ENCODE measurements around the gene MED17. TPM values are rescaled to one million over a fixed set of nuclear protein-coding genes. Genes with fewer than 3 reads are reported as not detected.

MED17 gene
- total and polyA plus RNA-seq, 2 of the 13 experiments (the other 11 are each of a cell fraction or from before 2014, with no cell fraction given), result 23.1 to 37.0 TPM

DNA sequence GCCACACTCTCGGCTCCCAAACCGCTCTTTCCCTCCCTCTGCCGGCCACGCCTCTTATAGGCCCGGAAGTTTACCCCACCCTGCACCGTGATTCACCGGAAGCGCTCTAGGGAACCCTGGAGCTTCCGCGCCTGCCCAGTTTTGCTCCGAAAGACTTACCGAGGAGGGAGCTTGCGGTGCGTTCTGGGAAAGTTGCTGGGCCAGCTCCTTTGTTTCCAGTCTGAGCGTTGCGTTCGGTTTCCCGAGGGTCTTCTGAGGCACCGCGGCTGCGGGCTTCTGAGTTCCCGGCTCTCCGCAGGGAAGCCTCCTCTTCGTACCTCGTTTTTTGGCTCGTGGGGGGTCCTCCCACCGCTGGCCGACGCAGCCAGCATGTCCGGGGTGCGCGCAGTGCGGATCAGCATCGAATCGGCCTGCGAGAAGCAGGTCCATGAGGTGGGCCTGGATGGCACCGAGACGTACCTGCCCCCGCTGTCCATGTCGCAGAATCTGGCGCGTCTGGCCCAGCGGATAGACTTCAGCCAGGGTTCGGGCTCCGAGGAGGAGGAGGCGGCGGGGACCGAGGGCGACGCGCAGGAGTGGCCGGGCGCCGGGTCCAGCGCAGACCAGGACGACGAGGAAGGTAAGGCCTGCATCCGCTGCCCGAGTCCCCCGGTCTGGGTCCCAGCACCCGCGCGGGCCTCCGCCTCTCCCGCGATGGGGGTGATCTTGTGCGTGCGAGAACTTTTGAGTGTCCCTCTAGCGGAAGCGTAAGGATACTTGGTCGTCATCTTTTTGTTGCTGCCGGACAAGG lies at the start of gene MED17 (continued):
- TF ChIP-seq, protein P1, sequence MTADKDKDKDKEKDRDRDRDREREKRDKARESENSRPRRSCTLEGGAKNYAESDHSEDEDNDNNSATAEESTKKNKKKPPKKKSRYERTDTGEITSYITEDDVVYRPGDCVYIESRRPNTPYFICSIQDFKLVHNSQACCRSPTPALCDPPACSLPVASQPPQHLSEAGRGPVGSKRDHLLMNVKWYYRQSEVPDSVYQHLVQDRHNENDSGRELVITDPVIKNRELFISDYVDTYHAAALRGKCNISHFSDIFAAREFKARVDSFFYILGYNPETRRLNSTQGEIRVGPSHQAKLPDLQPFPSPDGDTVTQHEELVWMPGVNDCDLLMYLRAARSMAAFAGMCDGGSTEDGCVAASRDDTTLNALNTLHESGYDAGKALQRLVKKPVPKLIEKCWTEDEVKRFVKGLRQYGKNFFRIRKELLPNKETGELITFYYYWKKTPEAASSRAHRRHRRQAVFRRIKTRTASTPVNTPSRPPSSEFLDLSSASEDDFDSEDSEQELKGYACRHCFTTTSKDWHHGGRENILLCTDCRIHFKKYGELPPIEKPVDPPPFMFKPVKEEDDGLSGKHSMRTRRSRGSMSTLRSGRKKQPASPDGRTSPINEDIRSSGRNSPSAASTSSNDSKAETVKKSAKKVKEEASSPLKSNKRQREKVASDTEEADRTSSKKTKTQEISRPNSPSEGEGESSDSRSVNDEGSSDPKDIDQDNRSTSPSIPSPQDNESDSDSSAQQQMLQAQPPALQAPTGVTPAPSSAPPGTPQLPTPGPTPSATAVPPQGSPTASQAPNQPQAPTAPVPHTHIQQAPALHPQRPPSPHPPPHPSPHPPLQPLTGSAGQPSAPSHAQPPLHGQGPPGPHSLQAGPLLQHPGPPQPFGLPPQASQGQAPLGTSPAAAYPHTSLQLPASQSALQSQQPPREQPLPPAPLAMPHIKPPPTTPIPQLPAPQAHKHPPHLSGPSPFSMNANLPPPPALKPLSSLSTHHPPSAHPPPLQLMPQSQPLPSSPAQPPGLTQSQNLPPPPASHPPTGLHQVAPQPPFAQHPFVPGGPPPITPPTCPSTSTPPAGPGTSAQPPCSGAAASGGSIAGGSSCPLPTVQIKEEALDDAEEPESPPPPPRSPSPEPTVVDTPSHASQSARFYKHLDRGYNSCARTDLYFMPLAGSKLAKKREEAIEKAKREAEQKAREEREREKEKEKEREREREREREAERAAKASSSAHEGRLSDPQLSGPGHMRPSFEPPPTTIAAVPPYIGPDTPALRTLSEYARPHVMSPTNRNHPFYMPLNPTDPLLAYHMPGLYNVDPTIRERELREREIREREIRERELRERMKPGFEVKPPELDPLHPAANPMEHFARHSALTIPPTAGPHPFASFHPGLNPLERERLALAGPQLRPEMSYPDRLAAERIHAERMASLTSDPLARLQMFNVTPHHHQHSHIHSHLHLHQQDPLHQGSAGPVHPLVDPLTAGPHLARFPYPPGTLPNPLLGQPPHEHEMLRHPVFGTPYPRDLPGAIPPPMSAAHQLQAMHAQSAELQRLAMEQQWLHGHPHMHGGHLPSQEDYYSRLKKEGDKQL (CRISPR knock-in tag; IDR thresholded peaks at IDR 0.05; ENCODE audit: low read depth), result no peak
- TF ChIP-seq, protein P2, sequence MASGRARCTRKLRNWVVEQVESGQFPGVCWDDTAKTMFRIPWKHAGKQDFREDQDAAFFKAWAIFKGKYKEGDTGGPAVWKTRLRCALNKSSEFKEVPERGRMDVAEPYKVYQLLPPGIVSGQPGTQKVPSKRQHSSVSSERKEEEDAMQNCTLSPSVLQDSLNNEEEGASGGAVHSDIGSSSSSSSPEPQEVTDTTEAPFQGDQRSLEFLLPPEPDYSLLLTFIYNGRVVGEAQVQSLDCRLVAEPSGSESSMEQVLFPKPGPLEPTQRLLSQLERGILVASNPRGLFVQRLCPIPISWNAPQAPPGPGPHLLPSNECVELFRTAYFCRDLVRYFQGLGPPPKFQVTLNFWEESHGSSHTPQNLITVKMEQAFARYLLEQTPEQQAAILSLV (CRISPR knock-in tag; IDR thresholded peaks at IDR 0.05; ENCODE audit: borderline replicate concordance), result peak; percentile 36; the same call in 1 of the 2 replicates
- TF ChIP-seq ZNF7 (CRISPR knock-in tag; IDR thresholded peaks at IDR 0.05) (no peak), RXRA (CRISPR knock-in tag; IDR thresholded peaks at IDR 0.05) (peak; percentile 50; the same call in 1 of the 2 replicates), HNRNPH1 (optimal IDR thresholded peaks at IDR 0.05; ENCODE audit: low read depth, low read length) (no peak), HNRNPLL (IDR thresholded peaks at IDR 0.05; ENCODE audit: low read depth, low read length, poor library complexity, severe bottlenecking) (peak; percentile 84), KDM2A (CRISPR knock-in tag; IDR thresholded peaks at IDR 0.05; ENCODE audit: borderline replicate concordance, low read depth) (no peak; the same call in 1 of the 2 replicates), ZNF761 (CRISPR knock-in tag; conservative IDR thresholded peaks at IDR 0.05) (peak; percentile 70; the same call in 1 of the 2 replicates), KLF11 (CRISPR knock-in tag; IDR thresholded peaks at IDR 0.05) (no peak), ZNF326 (CRISPR knock-in tag; IDR thresholded peaks at IDR 0.05; ENCODE audit: borderline replicate concordance) (no peak), ZNF33A (CRISPR knock-in tag; IDR thresholded peaks at IDR 0.05; ENCODE audit: borderline replicate concordance) (no peak), RNF2 (conservative IDR thresholded peaks at IDR 0.05; ENCODE audit: low read depth) (no peak), ZNF83 (CRISPR knock-in tag; IDR thresholded peaks at IDR 0.05; ENCODE audit: borderline replicate concordance) (peak; percentile 40; the same call in 1 of the 2 replicates), ZNF720 (CRISPR knock-in tag; IDR thresholded peaks at IDR 0.05) (no peak), ZNF746 (CRISPR knock-in tag; IDR thresholded peaks at IDR 0.05) (peak; percentile 20; the same call in 1 of the 2 replicates), TRIM24 (CRISPR knock-in tag; IDR thresholded peaks at IDR 0.05) (no peak)
- TF ChIP-seq, protein P3, sequence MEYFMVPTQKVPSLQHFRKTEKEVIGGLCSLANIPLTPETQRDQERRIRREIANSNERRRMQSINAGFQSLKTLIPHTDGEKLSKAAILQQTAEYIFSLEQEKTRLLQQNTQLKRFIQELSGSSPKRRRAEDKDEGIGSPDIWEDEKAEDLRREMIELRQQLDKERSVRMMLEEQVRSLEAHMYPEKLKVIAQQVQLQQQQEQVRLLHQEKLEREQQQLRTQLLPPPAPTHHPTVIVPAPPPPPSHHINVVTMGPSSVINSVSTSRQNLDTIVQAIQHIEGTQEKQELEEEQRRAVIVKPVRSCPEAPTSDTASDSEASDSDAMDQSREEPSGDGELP (IDR thresholded peaks at IDR 0.05; ENCODE audit: borderline replicate concordance, low read depth), result no peak; the same call in 1 of the 2 replicates
- TF ChIP-seq, protein P4, sequence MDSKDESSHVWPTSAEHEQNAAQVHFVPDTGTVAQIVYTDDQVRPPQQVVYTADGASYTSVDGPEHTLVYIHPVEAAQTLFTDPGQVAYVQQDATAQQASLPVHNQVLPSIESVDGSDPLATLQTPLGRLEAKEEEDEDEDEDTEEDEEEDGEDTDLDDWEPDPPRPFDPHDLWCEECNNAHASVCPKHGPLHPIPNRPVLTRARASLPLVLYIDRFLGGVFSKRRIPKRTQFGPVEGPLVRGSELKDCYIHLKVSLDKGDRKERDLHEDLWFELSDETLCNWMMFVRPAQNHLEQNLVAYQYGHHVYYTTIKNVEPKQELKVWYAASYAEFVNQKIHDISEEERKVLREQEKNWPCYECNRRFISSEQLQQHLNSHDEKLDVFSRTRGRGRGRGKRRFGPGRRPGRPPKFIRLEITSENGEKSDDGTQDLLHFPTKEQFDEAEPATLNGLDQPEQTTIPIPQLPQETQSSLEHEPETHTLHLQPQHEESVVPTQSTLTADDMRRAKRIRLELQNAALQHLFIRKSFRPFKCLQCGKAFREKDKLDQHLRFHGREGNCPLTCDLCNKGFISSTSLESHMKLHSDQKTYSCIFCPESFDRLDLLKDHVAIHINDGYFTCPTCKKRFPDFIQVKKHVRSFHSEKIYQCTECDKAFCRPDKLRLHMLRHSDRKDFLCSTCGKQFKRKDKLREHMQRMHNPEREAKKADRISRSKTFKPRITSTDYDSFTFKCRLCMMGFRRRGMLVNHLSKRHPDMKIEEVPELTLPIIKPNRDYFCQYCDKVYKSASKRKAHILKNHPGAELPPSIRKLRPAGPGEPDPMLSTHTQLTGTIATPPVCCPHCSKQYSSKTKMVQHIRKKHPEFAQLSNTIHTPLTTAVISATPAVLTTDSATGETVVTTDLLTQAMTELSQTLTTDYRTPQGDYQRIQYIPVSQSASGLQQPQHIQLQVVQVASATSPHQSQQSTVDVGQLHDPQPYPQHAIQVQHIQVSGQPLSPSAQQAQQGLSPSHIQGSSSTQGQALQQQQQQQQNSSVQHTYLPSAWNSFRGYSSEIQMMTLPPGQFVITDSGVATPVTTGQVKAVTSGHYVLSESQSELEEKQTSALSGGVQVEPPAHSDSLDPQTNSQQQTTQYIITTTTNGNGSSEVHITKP (CRISPR knock-in tag; IDR thresholded peaks at IDR 0.05; ENCODE audit: low read depth), result peak; percentile 15; the same call in 1 of the 2 replicates

All from HepG2 (cell line).